Fibroblast of villous mesenchyme (primary cell): ENCODE measurements around the gene FOXK1. TPM values are rescaled to one million over a fixed set of nuclear protein-coding genes. Genes with fewer than 3 reads are reported as not detected.
"Not testable (repeated sequence)": the region's sequence is repeated elsewhere in the genome, so short reads cannot be mapped to it uniquely, and the experiment has no call there.

Experiments used
- DNase-seq: peaks from one replicate; pipeline ENCODE4 v3.0.0-alpha.2; 2010; ENCODE audit warnings: low read depth
- H3K4me3 ChIP-seq: 2 replicates; pipeline ENCODE4 v1.5.1; 2011; ENCODE audit warnings: low read depth, mild to moderate bottlenecking, low read length
- total RNA-seq: library from RNA; depleted of rRNA; stranded (reverse); fragments of >200 nt; gene quantifications from 2 replicates; pipeline ENCODE4 v1.2.3, GENCODE V29; 2012
- TF ChIP-seq, protein P1 (sequence below): IDR thresholded peaks from 2 replicates; pipeline ENCODE4 v1.5.1; 2012; ENCODE audit warnings: low read depth, mild to moderate bottlenecking, low read length; ENCODE audit not compliant: insufficient read depth

FOXK1 gene
- total RNA-seq, 1 donor: 32.8 TPM

DNA sequence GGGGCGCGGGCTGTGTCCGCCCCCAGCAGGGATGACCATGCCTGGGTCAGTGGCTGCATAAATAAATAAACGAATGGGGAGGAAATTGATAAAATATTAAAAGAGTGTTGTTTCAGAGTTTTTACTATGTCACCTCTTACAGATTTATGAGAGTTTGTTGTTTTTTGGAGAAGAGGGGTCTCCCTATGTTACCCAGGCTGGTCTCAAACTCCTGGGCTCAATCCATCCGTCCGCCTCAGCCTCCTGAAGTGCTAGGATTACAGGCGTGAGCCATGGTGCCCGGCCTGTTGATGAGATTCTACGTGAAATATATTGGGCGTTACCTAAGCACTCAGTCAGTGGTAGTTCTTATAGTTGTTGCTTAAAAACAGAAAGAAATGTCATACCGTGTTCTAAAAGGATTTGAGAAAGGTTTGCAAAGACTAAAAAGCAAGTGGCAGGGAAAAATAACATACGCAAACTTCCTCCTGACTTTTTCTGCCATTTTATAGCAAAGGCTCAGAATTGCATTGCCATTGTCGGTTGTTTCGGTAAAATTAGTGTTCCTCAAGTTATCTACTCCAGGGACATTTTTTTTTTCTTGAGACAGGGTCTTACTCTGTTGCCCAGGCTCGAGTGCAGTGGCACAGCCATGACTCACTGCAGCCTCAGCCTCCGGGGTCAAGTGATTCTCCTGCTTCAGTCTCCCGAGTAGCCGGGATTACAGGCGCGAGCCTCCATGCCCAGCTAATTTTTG lies 39.5 kb upstream of the FOXK1 start:
- TF ChIP-seq, protein P1, sequence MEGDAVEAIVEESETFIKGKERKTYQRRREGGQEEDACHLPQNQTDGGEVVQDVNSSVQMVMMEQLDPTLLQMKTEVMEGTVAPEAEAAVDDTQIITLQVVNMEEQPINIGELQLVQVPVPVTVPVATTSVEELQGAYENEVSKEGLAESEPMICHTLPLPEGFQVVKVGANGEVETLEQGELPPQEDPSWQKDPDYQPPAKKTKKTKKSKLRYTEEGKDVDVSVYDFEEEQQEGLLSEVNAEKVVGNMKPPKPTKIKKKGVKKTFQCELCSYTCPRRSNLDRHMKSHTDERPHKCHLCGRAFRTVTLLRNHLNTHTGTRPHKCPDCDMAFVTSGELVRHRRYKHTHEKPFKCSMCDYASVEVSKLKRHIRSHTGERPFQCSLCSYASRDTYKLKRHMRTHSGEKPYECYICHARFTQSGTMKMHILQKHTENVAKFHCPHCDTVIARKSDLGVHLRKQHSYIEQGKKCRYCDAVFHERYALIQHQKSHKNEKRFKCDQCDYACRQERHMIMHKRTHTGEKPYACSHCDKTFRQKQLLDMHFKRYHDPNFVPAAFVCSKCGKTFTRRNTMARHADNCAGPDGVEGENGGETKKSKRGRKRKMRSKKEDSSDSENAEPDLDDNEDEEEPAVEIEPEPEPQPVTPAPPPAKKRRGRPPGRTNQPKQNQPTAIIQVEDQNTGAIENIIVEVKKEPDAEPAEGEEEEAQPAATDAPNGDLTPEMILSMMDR: no peak
- peak; percentile 17 for DNase-seq
- H3K4me3 ChIP-seq: peak overlapping the region; percentile 82

DNA sequence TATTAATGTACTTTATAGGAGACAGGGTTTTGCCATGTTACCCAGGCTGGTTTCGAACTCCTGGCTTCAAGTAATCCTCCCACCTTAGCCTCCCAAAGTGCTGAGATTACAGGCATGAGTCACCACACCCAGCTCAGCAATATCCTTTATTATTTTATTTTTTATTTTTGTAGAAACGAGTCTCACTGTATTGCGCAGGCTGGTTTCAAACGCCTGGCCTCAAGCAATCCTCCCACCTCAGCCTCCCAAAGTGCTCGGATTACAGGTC lies 39.0 kb upstream of the FOXK1 start:
- H3K4me3 ChIP-seq, DNase-seq: not testable (repeated sequence)

DNA sequence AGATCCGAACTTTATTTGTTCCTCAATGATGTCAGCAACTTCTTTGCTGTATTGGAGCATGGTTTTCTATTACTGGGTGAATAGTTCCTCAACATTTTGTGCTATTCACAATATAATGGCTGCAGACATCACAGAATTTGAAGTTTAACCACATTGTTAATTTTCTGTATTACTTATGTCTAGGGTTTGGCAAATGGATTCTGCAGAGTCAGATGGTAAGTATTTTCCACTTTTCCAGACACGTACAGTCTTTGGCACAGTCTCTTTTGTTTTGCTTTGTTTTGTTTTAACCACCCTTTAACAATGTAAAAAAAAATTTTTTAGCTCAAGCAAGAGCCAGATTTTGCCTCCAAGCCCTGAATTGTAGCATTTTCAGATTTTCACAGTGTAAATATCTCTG lies 36.8 kb upstream of the FOXK1 start:
- DNase-seq: no peak
- H3K4me3 ChIP-seq: no peak overlapping the region
- TF ChIP-seq, protein P1: no peak

DNA sequence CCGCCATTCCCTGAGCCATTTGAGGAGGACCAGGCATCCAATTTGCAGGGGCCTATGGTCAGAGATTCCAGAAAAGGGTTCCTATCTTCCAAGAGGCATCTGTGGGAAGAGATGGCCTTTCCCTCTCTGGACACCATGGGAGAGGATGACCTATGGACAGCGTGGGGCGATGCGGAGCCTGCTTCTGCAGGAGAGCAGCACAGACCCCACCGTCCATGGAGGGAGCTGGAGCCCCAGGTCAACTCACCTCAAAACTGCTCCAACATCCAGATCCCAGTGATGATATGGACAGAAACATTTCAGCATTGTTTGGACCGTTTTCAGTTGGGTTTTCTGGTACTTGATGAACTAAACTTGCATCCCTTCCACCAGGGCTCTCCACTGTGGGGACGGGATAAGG lies 34.0 kb upstream of the FOXK1 start:
- DNase-seq: no peak
- no peak overlapping the region for H3K4me3 ChIP-seq
- TF ChIP-seq, protein P1: no peak

DNA sequence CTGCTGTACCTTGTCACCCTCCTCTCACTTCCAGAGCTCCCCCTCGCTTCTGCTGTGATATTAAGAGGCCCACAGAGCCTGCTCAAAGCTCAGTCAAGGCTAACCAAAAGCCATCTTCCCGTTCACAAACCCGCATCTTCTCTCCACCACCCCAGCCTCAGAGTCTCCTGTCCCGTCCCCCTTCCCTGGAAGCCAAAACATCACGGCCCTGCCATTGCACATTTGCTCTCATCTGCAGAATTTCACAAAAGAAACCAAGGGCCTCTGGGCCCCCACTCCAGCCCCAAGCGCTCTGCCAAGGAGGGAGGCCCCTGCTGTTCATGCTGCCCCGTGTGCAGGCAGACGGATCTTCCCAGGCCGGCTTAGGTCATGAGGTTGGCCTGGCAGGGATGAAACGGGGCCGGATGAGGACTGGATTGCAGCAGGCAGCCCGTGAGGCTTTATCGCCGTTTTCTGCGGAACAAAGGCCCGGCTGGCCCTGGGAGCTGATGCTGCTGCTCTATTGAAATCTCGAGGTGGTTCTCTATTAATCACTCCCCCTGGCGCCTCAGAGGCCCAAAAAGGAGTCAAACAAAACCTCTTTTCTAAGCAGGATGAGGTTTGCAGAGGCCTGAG lies 31.6 kb upstream of the FOXK1 start:
- no peak overlapping the region for H3K4me3 ChIP-seq
- DNase-seq: peak; percentile 72
- TF ChIP-seq, protein P1: no peak

DNA sequence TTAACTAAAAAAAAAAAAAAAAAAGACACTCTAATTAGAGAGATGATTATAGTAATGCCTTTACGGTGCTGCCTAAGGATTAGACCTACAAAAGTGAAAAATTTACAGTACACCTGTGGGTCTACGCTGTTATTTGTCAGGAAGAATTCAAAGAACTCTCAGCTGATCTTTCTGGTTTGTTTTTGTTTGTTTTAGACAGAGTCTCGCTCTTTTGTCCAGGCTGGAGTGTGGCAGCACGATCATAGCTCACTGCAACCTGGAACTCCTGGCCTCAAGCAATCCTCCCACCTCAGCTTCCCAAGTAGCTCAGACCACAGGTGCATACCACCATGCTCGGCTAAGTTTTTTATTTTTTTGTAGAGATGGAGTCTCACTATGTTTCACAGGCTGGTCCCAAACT lies 28.3 kb upstream of the FOXK1 start:
- H3K4me3 ChIP-seq: no peak overlapping the region
- no peak for DNase-seq
- TF ChIP-seq, protein P1: no peak

DNA sequence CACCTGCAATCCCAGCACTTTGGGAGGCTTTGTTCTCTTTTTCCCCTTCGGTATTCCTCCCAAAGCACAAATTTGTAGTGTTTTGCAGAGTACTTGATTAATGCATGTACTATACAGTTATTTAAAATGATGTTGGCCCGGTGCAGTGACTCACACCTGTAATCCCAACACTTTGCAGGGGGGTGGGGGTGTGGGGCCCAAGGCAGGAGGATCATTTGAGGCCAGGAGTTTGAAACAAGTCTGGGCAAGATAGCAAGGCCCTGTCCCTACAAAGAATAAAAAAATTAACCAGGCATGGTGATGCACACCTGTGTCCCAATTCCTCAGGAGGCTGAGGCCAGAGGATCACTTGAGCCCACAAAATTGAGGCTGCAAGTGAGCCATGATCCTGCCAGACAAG lies 26.8 kb upstream of the FOXK1 start:
- DNase-seq: no peak
- TF ChIP-seq, protein P1: no peak
- H3K4me3 ChIP-seq: no peak overlapping the region
